GM12878 (cell line): ENCODE results near the gene HEG1. TPM values are rescaled to one million over a fixed set of nuclear protein-coding genes. Genes with fewer than 3 reads are reported as not detected.

Experiments
- ATAC-seq: fragments of 200-7000 bp; cut with Tn5 transposase; 3 replicates; pipeline ENCODE4 v1.9.1; 2020; ENCODE audit warnings: mild to moderate bottlenecking, moderate library complexity
- BruUV-seq: library from RNA; stranded (reverse); fragments of 400-500 nt; replicated peaks from 2 replicates; lab custom pipeline; 2021; lab: Mats Ljungman, UMichigan
- CTCF ChIA-PET: fragments of 300-600 bp; sonication (Branson Sonifier 250); formaldehyde crosslinking; extraction: SDS; loops from one replicate; lab custom pipeline; 2021; ENCODE audit warnings: inconsistent platforms; lab: Yijun Ruan, JAX
- POLR2A ChIA-PET: fragments of 350-600 bp; formaldehyde crosslinking; extraction: SDS; loops from one replicate; lab custom pipeline; 2021; ENCODE audit warnings: inconsistent platforms; lab: Charles Lee
- RAD21 ChIA-PET: fragments of 300-600 bp; sonication (Branson Sonifier 250); formaldehyde crosslinking; loops from one replicate; lab custom pipeline; 2023; ENCODE audit warnings: antibody characterized with exemption; ENCODE audit not compliant: unreplicated experiment; lab: Charles Lee
- SMC1A ChIA-PET: fragments of 300-600 bp; sonication (Branson Sonifier 250); formaldehyde crosslinking; loops from one replicate; lab custom pipeline; 2023; ENCODE audit not compliant: unreplicated experiment, uncharacterized antibody; lab: Charles Lee
- DNase-seq: peaks from one replicate; pipeline ENCODE4 v3.0.0-alpha.2; 2011; ENCODE audit warnings: low read depth, low spot score
- FAIRE-seq: peaks from 3 replicates; lab custom pipeline; 2011; peaks lifted over from hg19 to GRCh38; lab: Jason Lieb, UNC
- H2AFZ ChIP-seq: 2 replicates; pipeline ENCODE4 v1.6.0; 2011; ENCODE audit warnings: low read depth, low read length, control low read depth; ENCODE audit not compliant: control insufficient read depth
- H3K27ac ChIP-seq: 2 replicates; pipeline ENCODE4 v1.5.1; 2011; ENCODE audit warnings: control low read depth; ENCODE audit not compliant: control insufficient read depth, insufficient read depth
- H3K27me3 ChIP-seq, 2 experiments: replicated peaks in 1 of 2; 2 replicates each; pipeline versions ENCODE4 v1.6.0 to v1.6.1; 2011; ENCODE audit warnings: low read length in 1 of 2; ENCODE audit not compliant: control insufficient read depth in 2 of 2, insufficient read depth in 2 of 2
- H3K36me3 ChIP-seq, 2 experiments: 2 replicates each; pipeline ENCODE4 v1.5.1; 2011; ENCODE audit warnings: low read length in 1 of 2; ENCODE audit not compliant: control insufficient read depth in 2 of 2, insufficient read depth in 2 of 2
- H3K4me1 ChIP-seq: 2 replicates; pipeline ENCODE4 v1.6.1; 2011; ENCODE audit warnings: mild to moderate bottlenecking, low read length, moderate library complexity, mixed read lengths; ENCODE audit not compliant: control insufficient read depth, insufficient read depth
- H3K4me2 ChIP-seq: 2 replicates; pipeline ENCODE4 v1.6.0; 2011; ENCODE audit warnings: control low read depth; ENCODE audit not compliant: control insufficient read depth, insufficient read depth
- H3K4me3 ChIP-seq: fragments of 200-600 bp; sonication (generic); 2 replicates; pipeline ENCODE4 v1.5.1; 2016
- H3K79me2 ChIP-seq: 2 replicates; pipeline ENCODE4 v1.6.0; 2011; ENCODE audit warnings: low read length; ENCODE audit not compliant: control insufficient read depth, insufficient read depth
- H3K9ac ChIP-seq: 2 replicates; pipeline ENCODE4 v1.8.0; 2011; ENCODE audit warnings: low read length, control low read depth, mixed read lengths; ENCODE audit not compliant: control insufficient read depth, insufficient read depth
- H3K9me3 ChIP-seq: replicated peaks from 3 replicates; pipeline ENCODE4 v1.5.1; 2011; ENCODE audit warnings: mild to moderate bottlenecking, low read length; ENCODE audit not compliant: control insufficient read depth, insufficient read depth
- H4K20me1 ChIP-seq: 2 replicates; pipeline ENCODE4 v1.6.0; 2011; ENCODE audit not compliant: control insufficient read depth, insufficient read depth
- BHLHE40 ChIP-seq, 2 experiments: fragments of 450-650 bp in 1 of 2; IDR thresholded peaks; 2 replicates each; pipeline ENCODE4 v1.6.1; 2011 to 2017; ENCODE audit warnings: low read depth in 2 of 2, borderline replicate concordance in 1 of 2, improper control_type of control experiment in 1 of 2, low read length in 1 of 2, mild to moderate bottlenecking in 1 of 2
- CREB1 ChIP-seq: IDR thresholded peaks from 2 replicates; pipeline ENCODE4 v1.6.1; 2012; ENCODE audit warnings: low read depth, mild to moderate bottlenecking, inconsistent platforms
- EED ChIP-seq: sonication (generic); IDR thresholded peaks from 2 replicates; pipeline ENCODE4 v1.6.1; 2016; ENCODE audit warnings: antibody characterized with exemption, low read depth
- GATAD2B ChIP-seq: fragments of 450-650 bp; conservative IDR thresholded peaks from 2 replicates; pipeline ENCODE4 v1.6.1; 2017; ENCODE audit warnings: low read depth, mild to moderate bottlenecking, moderate library complexity
- IKZF1 ChIP-seq: fragments of 450-650 bp; conservative IDR thresholded peaks from 2 replicates; pipeline ENCODE4 v1.6.1; 2017; ENCODE audit warnings: antibody characterized with exemption, mild to moderate bottlenecking
- IKZF2 ChIP-seq, 2 experiments: fragments of 450-650 bp; IDR thresholded peaks; 2 replicates each; pipeline ENCODE4 v1.6.1; 2017; ENCODE audit warnings: mild to moderate bottlenecking in 2 of 2, moderate library complexity in 2 of 2
- IRF4 ChIP-seq: IDR thresholded peaks from 2 replicates; pipeline ENCODE4 v1.6.1; 2011; ENCODE audit warnings: low read depth, low read length
- NFYA ChIP-seq: IDR thresholded peaks from 2 replicates; pipeline ENCODE4 v1.6.1; 2011; ENCODE audit warnings: low read depth, mild to moderate bottlenecking, low read length, improper control_type of control experiment, borderline replicate concordance
- PML ChIP-seq: IDR thresholded peaks from 2 replicates; pipeline ENCODE4 v1.6.1; 2012; ENCODE audit warnings: low read length, inconsistent platforms
- RBBP5 ChIP-seq: fragments of 200-600 bp; sonication (generic); conservative IDR thresholded peaks from 2 replicates; pipeline ENCODE4 v1.6.1; 2016
- TAF1 ChIP-seq: IDR thresholded peaks from 2 replicates; pipeline ENCODE4 v1.6.1; 2011; ENCODE audit warnings: mild to moderate bottlenecking, low read depth, low read length, borderline replicate concordance
- ZNF622 ChIP-seq: fragments of 450-650 bp; IDR thresholded peaks from 2 replicates; pipeline ENCODE4 v1.6.1; 2017; ENCODE audit warnings: mild to moderate bottlenecking, inconsistent platforms
- WGBS: methylation state at CpG from one replicate; pipeline ENCODE4 v1.1.6; 2016; ENCODE audit warnings: low lambda C conversion rate; ENCODE audit not compliant: insufficient replicate concordance, insufficient coverage; ENCODE audit errors: missing lambda C conversion rate; 5-methylcytosine and 5-hydroxymethylcytosine counted together
- in situ Hi-C: fragments of 300-500 bp; cut with MboI; formaldehyde crosslinking; loops from 9 replicates; pipeline ENCODE4 v1.14.3; 2018; ENCODE audit warnings: mixed read lengths
- intact Hi-C: fragments of 100-400 bp; cut with micrococcal nuclease; formaldehyde crosslinking; loops from one replicate; pipeline ENCODE4 v1.14.2; 2022; ENCODE audit not compliant: unreplicated experiment
- polyA plus RNA-seq, 11 experiments: library from polyadenylated mRNA; depleted of rRNA in 4 of 11; unstranded in 6 of 11; stranded (reverse) in 5 of 11; fragments of >200 nt; fragmentation: Nextera tagmentation in 4 of 11; fragmentation: Illumina TruSeq in 1 of 11; extraction: Ambion mirVana in 4 of 11; extraction: Trizol in 1 of 11; gene quantifications; 1 replicate in 1 of 11; 2 replicates in 10 of 11; pipeline versions ENCODE4 v1.2.1 to v1.2.3, GENCODE V29; 2011 to 2016; ENCODE audit warnings: inconsistent platforms in 2 of 11, missing spikeins in 2 of 11, low read depth in 1 of 11
- total RNA-seq, 4 experiments: library from RNA; depleted of rRNA in 3 of 4; stranded (reverse); fragments of >200 nt in 3 of 4; fragmentation: Illumina TruSeq in 1 of 4; extraction: Trizol in 1 of 4; gene quantifications; 2 replicates each; pipeline versions ENCODE4 v1.2.1 to v1.2.3, GENCODE V29; 2013 to 2021
- TF ChIP-seq, protein P1 (sequence below): fragments of 450-650 bp; IDR thresholded peaks from 2 replicates; pipeline ENCODE4 v1.6.1; 2016; ENCODE audit warnings: mild to moderate bottlenecking
- TF ChIP-seq, protein P2 (sequence below): IDR thresholded peaks from 2 replicates; pipeline ENCODE4 v1.6.1; 2011; ENCODE audit warnings: mild to moderate bottlenecking, low read depth, low read length, moderate library complexity; ENCODE audit not compliant: insufficient replicate concordance
- TF ChIP-seq, protein P3 (sequence below): fragments of 450-650 bp; IDR thresholded peaks from 2 replicates; pipeline ENCODE4 v1.6.1; 2018; ENCODE audit warnings: borderline replicate concordance, mild to moderate bottlenecking; ENCODE audit not compliant: partially characterized antibody

HEG1 gene
- total and polyA plus RNA-seq, 10 of the 15 experiments (the other 5 are each of a cell fraction or from before 2014, with no cell fraction given), result 2.2 to 32.1 (median 7.6) TPM

DNA sequence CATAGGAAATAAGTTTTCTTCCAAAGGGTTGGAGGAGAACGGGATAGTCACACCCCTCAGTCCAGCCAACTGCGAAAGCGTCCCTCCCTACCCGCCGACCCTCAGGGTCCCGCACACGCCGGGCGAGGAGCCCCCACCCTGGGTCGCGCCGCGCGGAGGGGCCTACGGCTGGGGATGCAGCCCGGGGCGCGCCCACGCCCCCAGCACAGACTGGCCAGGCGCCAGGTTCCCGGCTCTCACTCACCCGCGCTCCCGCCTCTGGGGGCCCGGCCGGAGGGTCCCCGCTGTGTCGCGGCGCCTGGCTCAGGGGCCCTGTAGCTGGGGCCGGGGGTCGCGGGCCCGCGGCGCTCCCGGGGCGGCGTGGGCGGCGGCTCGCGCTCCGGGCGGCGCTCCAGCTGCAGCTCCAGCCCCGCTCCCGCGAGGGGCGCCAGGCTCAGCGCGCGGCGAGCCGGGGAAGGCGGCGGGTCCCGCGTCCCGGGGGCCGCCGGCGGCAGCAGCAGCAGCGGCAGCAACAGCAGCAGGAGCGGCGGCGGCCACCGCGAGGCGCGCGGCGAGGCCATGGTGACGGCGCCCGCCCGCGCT lies 375 bp downstream of the HEG1 start (continued):
- TF ChIP-seq GATAD2B, result peak; percentile 76

DNA sequence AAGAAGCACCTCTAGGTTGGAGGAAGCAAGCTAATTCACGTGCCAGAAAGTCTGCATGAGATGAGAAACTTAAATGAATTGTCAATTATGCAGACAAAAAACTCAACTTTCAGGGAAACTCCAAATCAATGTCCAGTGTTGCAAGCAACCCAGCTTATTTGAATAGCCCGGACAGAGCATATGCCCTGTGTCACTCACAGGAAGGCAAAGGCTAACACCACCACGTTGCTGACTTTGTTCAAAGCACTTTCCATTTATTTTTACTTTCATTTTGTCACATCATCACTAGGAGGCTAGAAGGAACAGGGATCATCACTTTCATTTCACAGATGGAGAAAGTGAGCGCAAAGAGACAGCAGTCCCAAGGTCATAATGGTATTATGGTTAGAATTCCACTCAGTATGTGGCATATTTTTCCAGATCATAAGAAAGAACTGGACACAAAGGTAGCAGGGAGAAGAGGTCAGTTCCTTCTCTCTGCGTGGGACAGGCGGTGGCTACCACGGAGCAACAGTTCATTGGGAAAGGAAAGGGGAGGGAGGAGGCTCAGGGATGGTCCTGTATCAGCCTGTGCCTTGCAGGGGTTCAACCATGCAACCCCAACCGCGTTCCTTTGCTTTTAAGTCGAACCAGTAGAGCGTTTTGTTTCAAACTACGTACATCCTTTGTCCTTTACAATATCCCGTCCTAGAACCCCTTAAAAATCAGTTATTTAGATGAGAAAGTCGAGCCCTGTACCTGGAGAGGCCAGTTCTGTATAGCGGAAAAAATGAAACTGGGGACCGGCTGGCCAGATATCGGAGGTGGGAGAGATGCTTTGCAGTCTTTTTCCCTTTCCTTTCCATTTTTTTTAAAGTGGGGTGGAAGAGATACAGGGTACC lies 1.1 kb downstream of the HEG1 start:
- Histone ChIP-seq H3K9me3 (no peaks in the 10 kb centered on the region), H3K4me2 (peak overlapping the region; percentile 97), H3K4me1 (peaks cover 26% of the 10 kb centered on the region), H2AFZ (peak overlapping the region; percentile 68), H3K27me3 (no peaks in the 10 kb centered on the region), H3K27ac (peak overlapping the region; percentile 81), H3K36me3 (0 out of 4 replicates have a peak, but pooled peaks cover 0 to 2% of the 10 kb centered on the region in 2 experiments), H3K4me3 (peak overlapping the region; percentile 93), H3K9ac (peak overlapping the region; percentile 76), H4K20me1 (no peaks in the 10 kb centered on the region), H3K79me2 (peaks cover 54% of the 10 kb centered on the region)
- ChIA-PET POLR2A (interaction anchor here (0.9 to 1.5 kb wide), 3 partner anchors 48 to 86 kb away, joined by 3 to 9 read pairs (median 4); no protein-coding TSS in a partner anchor), RAD21 (interaction anchor here (1.0 to 4.0 kb wide), 8 partner anchors 53 to 321 kb away, joined by 3 to 39 read pairs (median 6); partner anchors contain the start of genes MUC13 and ZNF148), CTCF (interaction anchor here (0.9 to 1.1 kb wide), 4 partner anchors 33 to 121 kb away, joined by 3 to 5 read pairs (median 4); no protein-coding TSS in a partner anchor), SMC1A (interaction anchor here (0.7 to 3.6 kb wide), 18 partner anchors 9 to 537 kb away, joined by 3 to 33 read pairs (median 3); no protein-coding TSS in a partner anchor)
- BruUV-seq, result TSS peak; percentile 61
- FAIRE-seq (peak; percentile 77), DNase-seq (peak; percentile 62), ATAC-seq (peak; percentile 61)
- WGBS, result 0% methylated on average over 17 of the region's 17 CpGs
- in situ Hi-C loops (no loop called here), intact Hi-C loops (loop anchor here (5.0 kb wide), 1 partner anchor 148 kb away; no protein-coding TSS in a partner anchor)
- 0 out of 2 replicates have a peak, but pooled peaks have one; percentile 11 for TF ChIP-seq IRF4
- TF ChIP-seq RBBP5, result no peak
- TF ChIP-seq, protein P1, sequence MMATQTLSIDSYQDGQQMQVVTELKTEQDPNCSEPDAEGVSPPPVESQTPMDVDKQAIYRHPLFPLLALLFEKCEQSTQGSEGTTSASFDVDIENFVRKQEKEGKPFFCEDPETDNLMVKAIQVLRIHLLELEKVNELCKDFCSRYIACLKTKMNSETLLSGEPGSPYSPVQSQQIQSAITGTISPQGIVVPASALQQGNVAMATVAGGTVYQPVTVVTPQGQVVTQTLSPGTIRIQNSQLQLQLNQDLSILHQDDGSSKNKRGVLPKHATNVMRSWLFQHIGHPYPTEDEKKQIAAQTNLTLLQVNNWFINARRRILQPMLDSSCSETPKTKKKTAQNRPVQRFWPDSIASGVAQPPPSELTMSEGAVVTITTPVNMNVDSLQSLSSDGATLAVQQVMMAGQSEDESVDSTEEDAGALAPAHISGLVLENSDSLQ, result peak; percentile 94
- TF ChIP-seq NFYA, result no peak
- TF ChIP-seq TAF1, result 0 out of 2 replicates have a peak, but pooled peaks have one; percentile 37
- TF ChIP-seq CREB1, result peak; percentile 10; the same call in 1 of the 2 replicates
- peak; percentile 31; the same call in 1 of the 2 replicates for TF ChIP-seq EED
- peak; percentile 66 to 75; a peak in 3 of 4 replicates for TF ChIP-seq BHLHE40 (IDR thresholded peaks at IDR 0.05; ENCODE audit: borderline replicate concordance in 1 of 2, low read depth in 2 of 2, low read length in 1 of 2)
- TF ChIP-seq, protein P2, sequence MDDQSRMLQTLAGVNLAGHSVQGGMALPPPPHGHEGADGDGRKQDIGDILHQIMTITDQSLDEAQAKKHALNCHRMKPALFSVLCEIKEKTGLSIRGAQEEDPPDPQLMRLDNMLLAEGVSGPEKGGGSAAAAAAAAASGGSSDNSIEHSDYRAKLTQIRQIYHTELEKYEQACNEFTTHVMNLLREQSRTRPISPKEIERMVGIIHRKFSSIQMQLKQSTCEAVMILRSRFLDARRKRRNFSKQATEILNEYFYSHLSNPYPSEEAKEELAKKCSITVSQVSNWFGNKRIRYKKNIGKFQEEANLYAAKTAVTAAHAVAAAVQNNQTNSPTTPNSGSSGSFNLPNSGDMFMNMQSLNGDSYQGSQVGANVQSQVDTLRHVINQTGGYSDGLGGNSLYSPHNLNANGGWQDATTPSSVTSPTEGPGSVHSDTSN, result peak; percentile 74
- TF ChIP-seq IKZF1, result peak; percentile 28; the same call in 1 of the 2 replicates
- peak; percentile 20 to 41; a peak in 1 of 4 replicates for TF ChIP-seq IKZF2 (IDR thresholded peaks at IDR 0.05)
- no peak for TF ChIP-seq ZNF622
- TF ChIP-seq, protein P3, sequence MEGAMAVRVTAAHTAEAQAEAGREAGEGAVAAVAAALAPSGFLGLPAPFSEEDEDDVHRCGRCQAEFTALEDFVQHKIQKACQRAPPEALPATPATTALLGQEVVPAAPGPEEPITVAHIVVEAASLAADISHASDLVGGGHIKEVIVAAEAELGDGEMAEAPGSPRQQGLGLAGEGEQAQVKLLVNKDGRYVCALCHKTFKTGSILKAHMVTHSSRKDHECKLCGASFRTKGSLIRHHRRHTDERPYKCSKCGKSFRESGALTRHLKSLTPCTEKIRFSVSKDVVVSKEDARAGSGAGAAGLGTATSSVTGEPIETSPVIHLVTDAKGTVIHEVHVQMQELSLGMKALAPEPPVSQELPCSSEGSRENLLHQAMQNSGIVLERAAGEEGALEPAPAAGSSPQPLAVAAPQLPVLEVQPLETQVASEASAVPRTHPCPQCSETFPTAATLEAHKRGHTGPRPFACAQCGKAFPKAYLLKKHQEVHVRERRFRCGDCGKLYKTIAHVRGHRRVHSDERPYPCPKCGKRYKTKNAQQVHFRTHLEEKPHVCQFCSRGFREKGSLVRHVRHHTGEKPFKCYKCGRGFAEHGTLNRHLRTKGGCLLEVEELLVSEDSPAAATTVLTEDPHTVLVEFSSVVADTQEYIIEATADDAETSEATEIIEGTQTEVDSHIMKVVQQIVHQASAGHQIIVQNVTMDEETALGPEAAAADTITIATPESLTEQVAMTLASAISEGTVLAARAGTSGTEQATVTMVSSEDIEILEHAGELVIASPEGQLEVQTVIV, result no peak
- peak; percentile 45; the same call in 1 of the 2 replicates for TF ChIP-seq PML
